DMS79 treated with DMSO at 0.1 percent for 48 hours (cell line): ENCODE results near the gene GARNL3.

Experiments used
- DNase-seq: peaks from one replicate; lab custom pipeline; 2025; lab: John Stamatoyannopoulos, UW

GARNL3 gene

DNA sequence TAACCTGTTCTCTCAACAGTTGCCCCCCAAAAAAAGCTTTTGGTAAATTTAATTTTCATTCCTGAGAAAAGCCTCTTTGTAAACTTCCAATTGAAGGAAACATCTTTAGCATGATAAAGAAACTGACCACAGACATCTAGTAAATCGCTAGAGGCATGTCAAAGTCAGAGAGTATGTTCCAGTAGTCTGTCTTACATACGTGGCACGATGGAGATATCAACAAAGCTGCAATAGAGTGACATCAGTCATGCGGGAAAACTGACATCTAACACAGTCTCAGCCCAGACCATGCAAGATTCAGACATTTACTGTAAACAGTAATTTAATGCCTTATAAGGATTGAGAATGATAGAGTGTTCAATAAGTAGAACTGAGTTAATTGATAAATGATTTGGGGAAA is 45.1 kb downstream of the GARNL3 start:
- no peak for DNase-seq

- peak; percentile 74 for DNase-seq
Measured at GRCh38 chr9:127311239-127311741, 46.7 kb downstream of the GARNL3 start.

DNA sequence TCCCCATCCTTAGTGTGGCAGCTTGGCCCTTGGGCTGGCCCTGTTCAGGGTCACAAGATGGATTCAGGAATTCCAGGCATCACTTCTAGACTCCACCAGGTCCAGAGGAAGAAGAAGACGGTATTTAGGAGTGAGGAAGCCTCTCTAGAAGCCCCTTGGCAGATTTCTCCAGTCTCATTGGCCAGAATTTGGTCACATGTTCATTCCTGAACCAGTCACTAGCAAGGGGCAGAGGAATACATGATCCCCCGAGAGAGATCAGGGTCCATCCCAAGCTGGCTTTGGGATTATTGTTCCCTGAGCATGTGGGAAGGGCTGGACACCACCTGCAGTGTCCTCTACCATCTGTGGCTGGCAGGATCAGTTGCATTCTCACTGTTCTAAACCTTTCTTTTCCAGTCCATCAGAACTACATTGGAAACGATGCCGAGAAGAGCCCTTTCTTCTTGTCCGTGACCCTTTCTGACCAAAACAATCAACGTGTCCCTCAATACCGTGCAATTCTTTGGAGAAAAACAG is 48.5 kb downstream of the GARNL3 start:
- DNase-seq = no peak

DNA sequence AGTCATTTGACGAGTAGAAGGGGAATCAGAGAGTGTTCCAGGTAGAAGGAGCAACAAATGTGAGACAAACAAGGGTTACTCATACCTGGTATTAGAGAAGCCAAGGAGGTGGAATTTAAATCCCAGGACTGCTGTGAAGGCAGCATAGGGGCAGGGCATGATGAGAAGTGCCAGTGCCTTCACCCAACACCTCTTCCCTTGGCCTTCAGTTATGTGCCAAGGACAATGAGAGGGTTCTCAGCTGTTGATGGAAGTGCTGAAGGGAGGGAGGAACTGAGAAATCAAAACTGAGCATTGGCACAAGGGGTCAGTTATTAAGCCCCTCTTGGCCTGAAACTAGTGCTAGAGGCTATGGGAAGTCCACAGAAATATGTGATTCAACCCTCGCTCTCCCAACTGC is 50.3 kb downstream of the GARNL3 start:
- DNase-seq = no peak

- DNase-seq = no peak
Measured at GRCh38 chr9:127316586-127317323, 52.2 kb downstream of the GARNL3 start.

DNA sequence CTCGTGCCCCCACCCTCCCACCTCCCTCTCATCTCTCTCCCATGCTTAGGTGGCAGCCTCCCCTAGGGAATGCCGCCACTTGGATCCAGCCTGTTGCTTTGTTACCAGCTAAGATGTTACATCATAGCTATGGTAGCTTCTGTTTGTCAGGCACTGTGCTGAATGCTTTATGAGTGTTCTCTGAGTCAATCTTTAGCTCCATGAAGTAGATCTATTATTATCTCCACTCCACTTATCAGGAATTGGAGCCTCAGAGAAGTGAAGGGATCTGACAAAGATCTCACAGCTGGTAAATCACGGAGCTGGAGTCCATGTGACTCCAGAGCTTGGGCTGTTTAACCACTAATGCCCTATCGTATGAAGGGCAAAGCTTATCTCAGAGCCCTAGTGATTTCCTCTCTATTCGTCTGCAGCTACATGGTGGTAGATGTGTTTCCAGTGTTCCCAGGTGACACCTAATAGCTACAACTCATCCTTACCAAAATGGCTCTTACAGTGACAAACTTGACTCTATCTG is 54.1 kb downstream of the GARNL3 start:
- no peak for DNase-seq

- no peak for DNase-seq
Measured at GRCh38 chr9:127319366-127320114, 55.0 kb downstream of the GARNL3 start.

GRCh38 chr9:127320115-127320378 is 55.5 kb downstream of the GARNL3 start:
- DNase-seq = no peak

DNA sequence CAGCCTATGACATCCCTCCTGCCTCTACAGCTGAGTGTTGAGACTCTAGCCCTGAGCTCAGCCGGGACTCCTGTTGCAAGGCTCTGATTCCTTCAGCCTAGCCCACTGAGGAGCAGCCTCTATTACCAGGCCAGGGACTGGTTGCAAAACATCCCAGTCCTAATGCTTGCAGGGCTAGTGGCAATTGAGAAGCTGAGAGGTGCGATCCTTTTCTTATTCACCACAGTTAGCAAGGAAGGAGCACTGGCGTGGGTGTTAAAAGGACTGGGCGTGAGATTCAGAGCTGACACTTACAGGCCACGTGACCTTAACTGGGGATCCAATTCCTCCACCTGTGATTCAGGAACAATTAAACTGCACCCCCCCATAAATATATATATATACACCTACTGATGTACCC is 58.8 kb downstream of the GARNL3 start:
- DNase-seq = no peak

- DNase-seq = no peak
Measured at GRCh38 chr9:127330501-127330900, 65.9 kb downstream of the GARNL3 start.

- peak; percentile 82 for DNase-seq
Measured at GRCh38 chr9:127333221-127334064, 68.9 kb downstream of the GARNL3 start.

DNA sequence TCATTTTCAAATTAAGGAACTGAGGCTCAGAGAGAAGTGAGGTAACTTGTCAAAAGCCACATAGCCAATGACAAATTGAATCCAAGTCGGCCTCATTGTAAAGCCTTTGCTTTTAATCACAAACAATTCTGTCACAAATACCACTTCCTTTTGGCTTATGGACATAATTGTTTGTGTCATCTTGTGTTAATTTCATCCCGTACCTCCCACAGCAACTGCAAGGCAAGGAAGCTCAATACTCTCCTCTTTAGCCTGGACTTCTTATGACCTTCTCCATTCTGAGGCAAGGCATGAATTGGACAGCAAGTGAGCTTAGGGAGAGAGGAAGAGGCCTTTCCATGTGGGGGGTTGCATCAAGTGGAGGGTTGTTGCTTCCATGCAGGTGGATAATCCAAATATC is 70.2 kb downstream of the GARNL3 start:
- DNase-seq = no peak

GRCh38 chr9:127336086-127336485 is 71.5 kb downstream of the GARNL3 start:
- no peak for DNase-seq

GRCh38 chr9:127336506-127337352 is 72.2 kb downstream of the GARNL3 start:
- DNase-seq = no peak

DNA sequence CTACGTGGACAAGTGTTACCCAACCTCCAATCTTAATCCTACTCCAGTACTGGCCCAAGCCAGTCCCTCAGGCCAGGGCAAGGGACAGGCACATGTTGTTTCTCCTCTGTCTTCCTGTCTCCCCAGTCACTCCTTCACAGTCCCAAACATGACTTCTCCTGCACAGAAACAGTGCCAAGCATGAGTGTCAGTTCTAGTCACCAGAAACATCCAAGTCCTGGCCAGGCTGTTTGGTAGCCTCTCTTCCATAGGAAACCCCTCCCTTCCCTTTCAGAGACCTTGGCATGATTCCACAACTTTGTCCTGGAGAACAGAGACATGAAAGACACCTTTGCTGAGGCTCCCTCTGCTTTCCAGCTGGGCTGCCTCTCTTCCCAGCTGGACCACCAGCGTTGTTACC is 76.1 kb downstream of the GARNL3 start:
- DNase-seq = no peak

- DNase-seq = no peak
Measured at GRCh38 chr9:127341152-127341551, 76.6 kb downstream of the GARNL3 start.

DNA sequence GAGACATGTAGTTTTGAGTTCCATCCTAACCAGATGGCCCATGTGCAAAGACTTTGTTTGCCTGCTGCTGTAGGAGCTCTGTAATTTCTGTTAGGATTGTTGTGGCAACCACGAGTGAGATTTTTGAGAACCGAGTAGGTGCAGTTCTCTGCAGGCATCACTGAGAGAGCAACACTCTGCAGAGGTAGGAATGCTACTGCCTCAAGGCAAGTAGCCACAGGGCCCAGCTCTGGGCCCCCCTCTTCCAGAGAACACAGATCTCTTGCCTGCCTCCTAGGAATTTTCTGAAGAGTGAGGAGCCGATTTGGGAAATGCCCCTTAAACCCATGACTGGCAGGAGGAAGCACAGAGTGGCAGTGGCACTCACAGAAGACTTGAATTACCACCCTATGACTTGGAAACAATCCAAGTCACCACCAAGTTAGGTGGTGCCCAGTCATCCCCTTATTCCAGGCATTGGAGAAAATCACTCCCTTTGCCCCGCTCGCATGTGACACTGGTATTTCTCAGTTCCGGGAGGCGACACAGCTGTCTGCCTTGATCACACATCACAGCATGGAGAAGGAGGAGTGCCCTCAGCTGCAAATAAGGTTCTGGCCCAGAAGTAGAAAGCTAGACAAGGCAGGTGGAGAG is 79.9 kb downstream of the GARNL3 start:
- no peak for DNase-seq

GRCh38 chr9:127345566-127345965 is 81.0 kb downstream of the GARNL3 start:
- no peak for DNase-seq

DNA sequence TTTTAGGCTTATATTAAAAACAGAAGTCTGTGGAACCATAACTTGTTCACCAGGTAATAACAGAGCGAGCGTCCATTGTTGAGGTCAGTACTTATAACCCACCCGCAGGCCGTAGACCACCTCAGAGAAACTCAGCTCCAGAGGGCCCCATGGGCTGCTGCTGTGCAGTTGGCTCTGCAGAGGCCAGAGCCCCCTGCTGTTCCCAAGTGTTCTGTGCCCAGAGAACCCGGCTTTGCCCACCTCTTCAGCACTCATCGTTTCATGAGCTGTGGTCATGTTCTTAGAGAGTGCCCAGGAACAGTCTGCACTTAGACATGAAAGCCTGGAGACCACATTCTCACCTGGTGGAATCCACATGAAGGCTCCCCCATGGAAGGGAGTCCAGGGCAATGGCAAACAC is 82.0 kb downstream of the GARNL3 start:
- DNase-seq = no peak

GRCh38 chr9:127347831-127348776 is 83.5 kb downstream of the GARNL3 start:
- no peak for DNase-seq
